Osteocyte (in vitro differentiated cells): ENCODE results near the gene CHST12. TPM values are rescaled to one million over a fixed set of nuclear protein-coding genes. Genes with fewer than 3 reads are reported as not detected.

ENCODE experiments used
- DNase-seq: peaks from one replicate; pipeline ENCODE4 v3.0.0; 2021; ENCODE audit warnings: mixed read lengths; ENCODE audit not compliant: unreplicated experiment; ENCODE audit errors: extremely low spot score
- H3K27ac Mint-ChIP-seq: one replicate; pipeline ENCODE4 v1.8.0; 2021; ENCODE audit warnings: mild to moderate bottlenecking, mixed read lengths; ENCODE audit not compliant: unreplicated experiment
- H3K27me3 Mint-ChIP-seq: one replicate; pipeline ENCODE4 v1.8.0; 2021; ENCODE audit warnings: mixed read lengths; ENCODE audit not compliant: unreplicated experiment
- H3K36me3 Mint-ChIP-seq: one replicate; pipeline ENCODE4 v1.8.0; 2021; ENCODE audit warnings: mixed read lengths; ENCODE audit not compliant: unreplicated experiment
- H3K4me1 Mint-ChIP-seq: one replicate; pipeline ENCODE4 v1.8.0; 2021; ENCODE audit warnings: mixed read lengths; ENCODE audit not compliant: unreplicated experiment
- H3K4me3 Mint-ChIP-seq: one replicate; pipeline ENCODE4 v1.8.0; 2021; ENCODE audit warnings: mild to moderate bottlenecking, moderate library complexity, mixed read lengths; ENCODE audit not compliant: unreplicated experiment
- H3K9me3 Mint-ChIP-seq: one replicate; pipeline ENCODE4 v1.8.0; 2021; ENCODE audit warnings: mixed read lengths; ENCODE audit not compliant: unreplicated experiment
- CTCF ChIP-seq: fragments of 200-600 bp; sonication (generic); IDR thresholded peaks from 2 replicates; pipeline ENCODE4 v1.5.0; 2021; ENCODE audit warnings: antibody characterized with exemption, mild to moderate bottlenecking, moderate library complexity
- total RNA-seq: library from RNA; stranded (reverse); gene quantifications from 2 replicates; pipeline ENCODE4 v1.2.1, GENCODE V29; 2021

The CHST12 gene
- total RNA-seq, 1 donor from 2014 or later, result 30.2 TPM

- Mint-ChIP-seq H3K27me3 (no peaks in the 10 kb centered on the region), H3K4me1 (peaks cover 25% of the 10 kb centered on the region), H3K4me3 (no peak overlapping the region), H3K9me3 (no peaks in the 10 kb centered on the region), H3K36me3 (peaks cover 41% of the 10 kb centered on the region), H3K27ac (no peak overlapping the region)
- no peak for TF ChIP-seq CTCF
- DNase-seq, result no peak
Measured at GRCh38 chr7:2360796-2361195, 42.6 kb upstream of the CHST12 start.

GRCh38 chr7:2362385-2363088 is 40.9 kb upstream of the CHST12 start:
- H3K36me3 Mint-ChIP-seq, result peaks cover 50% of the 10 kb centered on the region
- peaks cover 10% of the 10 kb centered on the region for H3K4me1 Mint-ChIP-seq

GRCh38 chr7:2369139-2369538 is 34.3 kb upstream of the CHST12 start:
- no peaks in the 10 kb centered on the region for H3K27me3 Mint-ChIP-seq
- no peaks in the 10 kb centered on the region for H3K4me1 Mint-ChIP-seq
- H3K27ac Mint-ChIP-seq, result no peak overlapping the region
- no peaks in the 10 kb centered on the region for H3K9me3 Mint-ChIP-seq
- no peak for DNase-seq
- peaks cover 53% of the 10 kb centered on the region for H3K36me3 Mint-ChIP-seq
- no peak overlapping the region for H3K4me3 Mint-ChIP-seq
- TF ChIP-seq CTCF, result no peak

More at GRCh38 chr7:2362385-2363088, 40.9 kb upstream of the CHST12 start:
- no peaks in the 10 kb centered on the region for H3K9me3 Mint-ChIP-seq
- DNase-seq, result no peak
- H3K4me3 Mint-ChIP-seq, result no peak overlapping the region
- H3K27ac Mint-ChIP-seq, result no peak overlapping the region
- TF ChIP-seq CTCF, result no peak
- no peaks in the 10 kb centered on the region for H3K27me3 Mint-ChIP-seq

GRCh38 chr7:2371329-2371728 is 32.1 kb upstream of the CHST12 start:
- TF ChIP-seq CTCF, result no peak
- Mint-ChIP-seq H3K36me3 (peaks cover 55% of the 10 kb centered on the region), H3K27me3 (no peaks in the 10 kb centered on the region), H3K4me1 (no peaks in the 10 kb centered on the region), H3K4me3 (no peak overlapping the region), H3K9me3 (no peaks in the 10 kb centered on the region), H3K27ac (no peak overlapping the region)
- no peak for DNase-seq

- Mint-ChIP-seq H3K27me3 (no peaks in the 10 kb centered on the region), H3K4me1 (no peaks in the 10 kb centered on the region), H3K36me3 (peaks cover 53% of the 10 kb centered on the region), H3K9me3 (no peaks in the 10 kb centered on the region), H3K27ac (no peak overlapping the region), H3K4me3 (no peak overlapping the region)
- DNase-seq, result no peak
- TF ChIP-seq CTCF, result no peak
Measured at GRCh38 chr7:2372724-2373123, 30.7 kb upstream of the CHST12 start.
